Fibroblast of lung (primary cell): Measurements from ENCODE around the gene RHD.

Experiments used
- CTCF ChIP-seq, 2 donors: IDR thresholded peaks in 1 of 2; conservative IDR thresholded peaks in 1 of 2; 1 replicate in 1 of 2; 2 replicates in 1 of 2; pipeline ENCODE4 v1.5.1; 2011 to 2012; ENCODE audit warnings: low read length in 2 of 2, control low read depth in 1 of 2, inconsistent platforms in 1 of 2, low read depth in 1 of 2, mild to moderate bottlenecking in 1 of 2
- EZH2 ChIP-seq: IDR thresholded peaks from 2 replicates; pipeline ENCODE4 v1.5.1; 2012; ENCODE audit warnings: low read length, control low read depth, mild to moderate bottlenecking; ENCODE audit errors: missing control alignments

GRCh38 chr1:25239681-25240541, 32.4 kb upstream of the RHD start:
- TF ChIP-seq CTCF (conservative IDR thresholded peaks at IDR 0.05 in 1 of 2, IDR thresholded peaks at IDR 0.05 in 1 of 2; ENCODE audit: low read depth in 1 of 2, low read length in 2 of 2) (peak; percentile 48 to 55), EZH2 (no peak)
